Measurements from ENCODE around the gene ZDHHC16. TPM values are rescaled to one million over a fixed set of nuclear protein-coding genes. Genes with fewer than 3 reads are reported as not detected.
"Not testable (repeated sequence)": the region's sequence is repeated elsewhere in the genome, so short reads cannot be mapped to it uniquely, and the experiment has no call there.

ZDHHC16 gene
- 50.4 and 53.3 TPM in 2 replicates for total RNA-seq (2014; rRNA removed; shearing (Covaris generic))

DNA sequence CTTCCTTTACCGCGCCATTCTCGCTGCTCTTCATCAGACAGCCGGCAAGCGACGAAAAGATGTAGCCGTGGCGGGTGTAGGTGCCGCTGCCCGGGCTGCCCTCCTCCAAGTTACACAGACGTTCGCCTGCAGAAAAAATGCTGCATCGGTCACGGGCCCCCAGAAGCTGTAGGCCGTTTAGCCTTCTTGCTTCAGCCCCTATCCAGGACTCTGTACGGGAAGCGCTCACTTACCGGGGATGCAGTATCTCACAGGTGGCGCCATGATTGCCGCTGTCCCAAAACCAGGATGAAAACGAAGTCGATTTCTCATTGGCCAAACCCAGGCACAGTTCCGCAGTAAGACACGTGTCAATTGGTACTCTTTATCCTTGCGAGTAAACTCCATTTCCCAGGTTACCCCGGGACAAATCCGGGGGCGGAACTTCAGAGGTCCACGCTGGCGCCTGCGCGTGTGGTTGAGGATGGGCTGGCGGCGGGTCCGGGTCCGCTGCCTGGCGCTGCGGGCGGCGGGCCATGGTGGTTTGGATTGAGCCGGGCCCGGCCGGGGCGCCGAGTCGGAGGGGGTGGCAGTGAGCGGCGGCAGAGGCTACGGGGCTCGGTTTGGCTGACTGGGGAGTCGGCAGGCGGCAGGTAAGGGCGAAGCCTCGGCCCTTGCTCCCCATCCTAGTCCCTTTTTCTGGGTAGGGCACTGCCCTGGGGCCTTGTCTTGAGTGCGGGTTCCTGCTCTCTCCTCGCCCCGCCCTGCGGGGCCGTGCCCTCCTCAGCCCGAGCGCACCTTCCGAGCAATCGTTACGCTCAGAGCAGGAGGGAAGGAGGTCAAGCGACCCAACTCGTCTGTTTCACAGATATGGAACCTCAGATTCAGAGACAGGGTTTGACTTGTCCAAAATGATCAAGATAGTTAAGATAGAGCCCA lies at the start of gene ZDHHC16, which contains the start of gene EXOSC1:
Gene ZDHHC16, plus strand, starts transcription at position 454 of the 918 bp plus-strand sequence. CDS start 5,501 bp downstream, outside the sequence.
Gene EXOSC1, minus strand, starts transcription at position 285 of the 918 bp plus-strand sequence. Its CDS starts 21 bp downstream, at position 264.
- no peaks in the 10 kb centered on the region for H3K27me3 ChIP-seq
- H3K36me3 ChIP-seq = peaks cover 7% of the 10 kb centered on the region
- peak within 1 kb of the TSS; percentile 49 for H3K27ac ChIP-seq

DNA sequence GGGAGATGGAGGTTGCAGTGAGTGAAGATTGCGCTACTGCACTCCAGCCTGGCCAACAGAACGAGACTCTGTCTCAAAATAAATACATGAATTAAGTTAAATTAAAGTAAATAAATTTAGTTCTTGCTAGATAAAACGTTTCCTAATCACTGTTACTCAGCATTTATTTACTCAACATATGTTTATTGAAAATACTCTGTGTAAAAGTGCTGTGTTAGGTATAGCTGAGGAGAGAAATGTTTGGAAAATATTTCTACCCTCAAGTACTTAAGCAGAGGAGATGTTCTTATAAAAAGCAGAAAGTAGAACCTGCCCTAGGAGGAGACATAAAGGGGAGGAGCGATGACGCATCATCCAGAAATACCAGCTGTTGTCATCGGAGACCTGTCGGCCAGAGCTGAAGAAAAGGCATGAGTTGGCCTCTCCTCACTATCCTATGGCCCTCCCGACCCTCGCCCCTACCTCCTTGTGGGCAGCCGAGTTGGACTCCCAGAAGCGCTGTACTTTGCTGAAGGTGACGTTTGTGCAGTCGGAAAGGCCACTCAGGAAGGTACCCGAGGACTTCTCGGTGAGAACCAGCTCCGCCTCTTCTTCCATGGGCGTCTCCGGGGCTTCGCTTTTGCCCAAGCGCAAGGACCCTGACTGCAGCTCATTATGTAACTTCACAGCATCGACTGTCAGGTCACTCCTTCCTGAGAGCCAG lies 46.0 kb upstream of the ZDHHC16 start:
- H3K36me3 ChIP-seq = peaks cover 23% of the 10 kb centered on the region
- H3K4me1 ChIP-seq = 0 out of 2 replicates have a peak, but pooled peaks cover 2% of the 10 kb centered on the region
- DNase-seq = peak; percentile 81 to 84
- no peaks in the 10 kb centered on the region for H3K9me3 ChIP-seq (replicated peaks)
- H3K27ac ChIP-seq = peak overlapping the region; percentile 49
- peak overlapping the region; percentile 82 for H3K4me3 ChIP-seq
- H3K27me3 ChIP-seq = no peaks in the 10 kb centered on the region

More for the DNA sequence above, at the start of gene ZDHHC16, which contains the start of gene EXOSC1:
- no peaks in the 10 kb centered on the region for H3K9me3 ChIP-seq (replicated peaks)
- H3K4me1 ChIP-seq = no peaks in the 10 kb centered on the region
- peak; percentile 94 to 97 for DNase-seq
- H3K4me3 ChIP-seq = peak within 1 kb of the TSS; percentile 92

GRCh38 chr10:97400665-97401454 lies 45.1 kb upstream of the ZDHHC16 start, which contains the start of gene RRP12:
RRP12 (minus strand) TSS chr10:97401340; CDS start chr10:97401231, 109 bp downstream.
- peak; percentile 93 to 97 for DNase-seq
- H3K9me3 ChIP-seq (replicated peaks) = no peaks in the 10 kb centered on the region
- H3K4me3 ChIP-seq = peak within 1 kb of the TSS; percentile 82
- peaks cover 23% of the 10 kb centered on the region for H3K36me3 ChIP-seq
- peak within 1 kb of the TSS; percentile 49 for H3K27ac ChIP-seq
- no peaks in the 10 kb centered on the region for H3K27me3 ChIP-seq
- 0 out of 2 replicates have a peak, but pooled peaks cover 2% of the 10 kb centered on the region for H3K4me1 ChIP-seq

GRCh38 chr10:97401455-97401919 lies 44.5 kb upstream of the ZDHHC16 start:
- Histone ChIP-seq H3K27ac (no peak overlapping the region; the same call in 1 of the 2 replicates), H3K4me1 (peaks cover 3% of the 10 kb centered on the region), H3K36me3 (peaks cover 18% of the 10 kb centered on the region), H3K27me3 (no peaks in the 10 kb centered on the region), H3K9me3 (replicated peaks) (no peaks in the 10 kb centered on the region), H3K4me3 (peak overlapping the region; percentile 82)
- DNase-seq = no peak

DNA sequence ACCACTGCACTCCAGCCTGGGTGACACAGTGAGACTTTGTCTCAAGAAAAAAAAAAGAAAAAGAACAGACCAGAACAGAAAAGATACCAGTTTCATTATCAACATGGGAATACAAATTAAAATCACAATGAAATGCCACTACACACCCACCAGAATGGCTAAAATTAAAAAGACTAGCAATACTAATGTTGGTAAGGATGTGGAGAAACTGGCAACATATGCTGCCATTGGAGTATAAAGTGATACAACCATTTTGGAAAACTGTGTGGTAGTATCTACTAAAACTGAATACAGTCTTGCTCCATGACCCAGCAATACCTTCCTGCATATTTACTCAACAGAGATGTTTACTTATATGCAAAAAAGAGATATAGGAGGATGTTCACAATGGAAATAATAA lies 41.9 kb upstream of the ZDHHC16 start:
- Histone ChIP-seq H3K36me3 (no peaks in the 10 kb centered on the region), H3K9me3 (replicated peaks) (no peaks in the 10 kb centered on the region), H3K27me3 (no peaks in the 10 kb centered on the region), H3K4me1 (peaks cover 16% of the 10 kb centered on the region), H3K4me3 (no peak overlapping the region), H3K27ac (no peak overlapping the region)
- no peak for DNase-seq

GRCh38 chr10:97406064-97406463 lies 39.9 kb upstream of the ZDHHC16 start:
- no peak overlapping the region for H3K27ac ChIP-seq
- H3K4me1 ChIP-seq = peaks cover 14% of the 10 kb centered on the region
- no peaks in the 10 kb centered on the region for H3K27me3 ChIP-seq
- DNase-seq = no peak
- H3K36me3 ChIP-seq = no peaks in the 10 kb centered on the region
- H3K4me3 ChIP-seq = no peak overlapping the region
- H3K9me3 ChIP-seq (replicated peaks) = no peaks in the 10 kb centered on the region

DNA sequence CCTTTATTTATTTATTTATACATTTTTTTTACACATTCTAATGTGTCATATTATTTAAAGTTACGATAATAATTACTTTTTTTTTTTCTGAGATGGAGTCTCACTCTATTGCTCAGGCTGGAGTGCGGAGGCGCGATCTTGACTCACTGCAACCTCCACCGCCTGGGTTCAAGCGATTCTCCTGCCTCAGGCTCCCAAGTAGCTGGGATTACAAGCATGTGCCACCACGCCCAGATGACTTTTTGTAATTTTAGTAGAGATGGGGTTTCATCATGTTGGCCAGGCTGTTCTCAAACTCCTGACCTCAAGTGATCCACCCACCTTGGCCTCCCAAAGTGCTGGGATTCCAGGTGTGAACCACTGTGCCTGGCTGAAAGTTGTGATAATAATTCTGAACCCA lies 39.5 kb upstream of the ZDHHC16 start:
- H3K9me3 ChIP-seq (replicated peaks); H3K27ac ChIP-seq; H3K4me3 ChIP-seq; DNase-seq; H3K27me3 ChIP-seq; H3K36me3 ChIP-seq: not testable (repeated sequence)
- peaks cover 14% of the 10 kb centered on the region for H3K4me1 ChIP-seq

- DNase-seq = peak; percentile 73 to 88
- Histone ChIP-seq H3K27me3 (no peaks in the 10 kb centered on the region), H3K4me3 (no peak overlapping the region), H3K36me3 (no peaks in the 10 kb centered on the region), H3K9me3 (replicated peaks) (no peaks in the 10 kb centered on the region), H3K4me1 (peaks cover 14% of the 10 kb centered on the region), H3K27ac (no peak overlapping the region)
Measured at GRCh38 chr10:97407211-97407951, 38.6 kb upstream of the ZDHHC16 start.

- Histone ChIP-seq H3K27ac (no peak overlapping the region), H3K4me3 (no peak overlapping the region)
- DNase-seq = no peak
Measured at GRCh38 chr10:97407952-97408248, 38.1 kb upstream of the ZDHHC16 start.

GRCh38 chr10:97408496-97408992 lies 37.4 kb upstream of the ZDHHC16 start:
- Histone ChIP-seq H3K27ac (no peak overlapping the region), H3K4me3 (no peak overlapping the region), H3K36me3 (no peaks in the 10 kb centered on the region), H3K27me3 (no peaks in the 10 kb centered on the region), H3K9me3 (replicated peaks) (no peaks in the 10 kb centered on the region), H3K4me1 (peaks cover 14% of the 10 kb centered on the region)
- DNase-seq = peak; percentile 38 to 54

More at GRCh38 chr10:97407952-97408248, 38.1 kb upstream of the ZDHHC16 start:
- H3K27me3 ChIP-seq = no peaks in the 10 kb centered on the region
- H3K4me1 ChIP-seq = peaks cover 14% of the 10 kb centered on the region
- no peaks in the 10 kb centered on the region for H3K36me3 ChIP-seq
- H3K9me3 ChIP-seq (replicated peaks) = no peaks in the 10 kb centered on the region

GRCh38 chr10:97411406-97411805 lies 34.6 kb upstream of the ZDHHC16 start:
- no peak for DNase-seq
- H3K4me3 ChIP-seq = no peak overlapping the region
- H3K27me3 ChIP-seq = no peaks in the 10 kb centered on the region
- no peak overlapping the region for H3K27ac ChIP-seq
- peaks cover 14% of the 10 kb centered on the region for H3K4me1 ChIP-seq
- no peaks in the 10 kb centered on the region for H3K9me3 ChIP-seq (replicated peaks)
- H3K36me3 ChIP-seq = no peaks in the 10 kb centered on the region

GRCh38 chr10:97412891-97413304 lies 33.1 kb upstream of the ZDHHC16 start:
- H3K9me3 ChIP-seq (replicated peaks) = no peaks in the 10 kb centered on the region
- H3K27ac ChIP-seq = no peak overlapping the region
- H3K27me3 ChIP-seq = no peaks in the 10 kb centered on the region
- no peaks in the 10 kb centered on the region for H3K4me1 ChIP-seq
- DNase-seq = no peak
- H3K4me3 ChIP-seq = no peak overlapping the region
- no peaks in the 10 kb centered on the region for H3K36me3 ChIP-seq

GRCh38 chr10:97416565-97416964 lies 29.4 kb upstream of the ZDHHC16 start:
- Histone ChIP-seq H3K36me3 (no peaks in the 10 kb centered on the region), H3K4me3 (no peak overlapping the region), H3K27me3 (no peaks in the 10 kb centered on the region)

More at GRCh38 chr10:97416565-97416964, 29.4 kb upstream of the ZDHHC16 start:
- no peaks in the 10 kb centered on the region for H3K4me1 ChIP-seq
- H3K27ac ChIP-seq = no peak overlapping the region
- no peaks in the 10 kb centered on the region for H3K9me3 ChIP-seq (replicated peaks)
- no peak for DNase-seq

Data from SJCRH30 (cell line).